HPDE6-E6E7 (cell line): ENCODE results near the gene RLF.

Experiments
- DNase-seq: peaks from one replicate; pipeline ENCODE4 v3.0.0; 2011; ENCODE audit warnings: missing footprints; ENCODE audit errors: extremely low spot score

The RLF gene

GRCh38 chr1:40273547-40274166, 112.5 kb downstream of the RLF start:
- no peak for DNase-seq

- no peak for DNase-seq
Measured at GRCh38 chr1:40274331-40274730, 113.1 kb downstream of the RLF start.

- no peak for DNase-seq
Measured at GRCh38 chr1:40276122-40276521, 114.9 kb downstream of the RLF start.

GRCh38 chr1:40281853-40282252, 120.7 kb downstream of the RLF start:
- DNase-seq = no peak
